Panc1 (cell line): Measurements from ENCODE around the gene MON1A. TPM values are rescaled to one million over a fixed set of nuclear protein-coding genes. Genes with fewer than 3 reads are reported as not detected.

ENCODE experiments used
- ATAC-seq: fragments of 200-7000 bp; cut with Tn5 transposase; 2 replicates; pipeline ENCODE4 v1.9.1; 2020; ENCODE audit warnings: mild to moderate bottlenecking, moderate library complexity
- BruUV-seq: library from RNA; stranded (reverse); fragments of 400-500 nt; replicated peaks from 2 replicates; lab custom pipeline; 2021; lab: Mats Ljungman, UMichigan
- CTCF ChIA-PET: fragments of 300-600 bp; sonication (Branson Sonifier 250); formaldehyde crosslinking; loops from one replicate; lab custom pipeline; 2022; ENCODE audit warnings: antibody characterized with exemption; lab: Charles Lee
- POLR2A ChIA-PET: fragments of 300-600 bp; sonication (Branson Sonifier 250); formaldehyde crosslinking; loops from one replicate; lab custom pipeline; 2022; ENCODE audit warnings: antibody characterized with exemption; lab: Charles Lee
- DNase-seq: peaks from one replicate; pipeline ENCODE4 v3.0.0-alpha.2; 2010; ENCODE audit warnings: low read depth, low spot score
- H3K27ac ChIP-seq: 2 replicates; pipeline ENCODE4 v1.5.1; 2011; ENCODE audit warnings: mild to moderate bottlenecking, low read length, inconsistent platforms
- H3K27me3 ChIP-seq: fragments of 200-500 bp; sonication (Bioruptor generic); 2 replicates; pipeline ENCODE4 v1.6.0; 2014; ENCODE audit warnings: low read length, inconsistent platforms; ENCODE audit not compliant: control insufficient read depth, insufficient read depth
- H3K36me3 ChIP-seq: fragments of 200-500 bp; sonication (Bioruptor generic); 2 replicates; pipeline ENCODE4 v1.5.1; 2014; ENCODE audit warnings: inconsistent platforms, mild to moderate bottlenecking, low read length, moderate library complexity; ENCODE audit not compliant: control insufficient read depth, insufficient read depth
- H3K4me1 ChIP-seq: 2 replicates; pipeline ENCODE4 v1.5.1; 2011; ENCODE audit warnings: inconsistent platforms, mild to moderate bottlenecking, low read length, moderate library complexity; ENCODE audit not compliant: control insufficient read depth, insufficient read depth
- H3K4me3 ChIP-seq, 2 experiments: 2 replicates each; pipeline ENCODE4 v1.5.1; 2011 to 2012; ENCODE audit warnings: low read depth in 2 of 2, low read length in 2 of 2, mild to moderate bottlenecking in 2 of 2, inconsistent platforms in 1 of 2, moderate library complexity in 1 of 2
- H3K9me3 ChIP-seq: fragments of 200-500 bp; sonication (Bioruptor generic); 2 replicates; pipeline ENCODE4 v1.5.1; 2014; ENCODE audit warnings: low read depth, mild to moderate bottlenecking, inconsistent platforms, low read length, moderate library complexity; ENCODE audit not compliant: control insufficient read depth, insufficient read depth
- CTCF ChIP-seq: fragments of 450-650 bp; IDR thresholded peaks from 2 replicates; pipeline ENCODE4 v1.5.1; 2017; ENCODE audit warnings: mild to moderate bottlenecking
- POLR2AphosphoS5 ChIP-seq: IDR thresholded peaks from 2 replicates; pipeline ENCODE4 v1.6.1; 2012; ENCODE audit warnings: mild to moderate bottlenecking, low read depth, low read length, moderate library complexity
- REST ChIP-seq, 2 experiments: IDR thresholded peaks; 2 replicates each; pipeline ENCODE4 v1.6.1; 2011 to 2012; ENCODE audit warnings: low read depth in 2 of 2, control low read depth in 1 of 2, low read length in 1 of 2, mild to moderate bottlenecking in 1 of 2, moderate library complexity in 1 of 2; ENCODE audit not compliant: insufficient read depth in 1 of 2
- SIN3A ChIP-seq: IDR thresholded peaks from 2 replicates; pipeline ENCODE4 v1.6.1; 2012; ENCODE audit warnings: low read depth, mild to moderate bottlenecking, low read length, moderate library complexity, borderline replicate concordance; ENCODE audit not compliant: insufficient read depth
- TCF7L2 ChIP-seq: IDR thresholded peaks from 2 replicates; pipeline ENCODE4 v1.6.1; 2011; ENCODE audit warnings: mild to moderate bottlenecking, low read depth, low read length, inconsistent platforms
- in situ Hi-C: cut with HindIII; loops from 2 replicates; pipeline ENCODE4 v1.10.0; 2016; ENCODE audit warnings: low sequenced_read_pairs, low pct_unique_long_range_greater_than_20kb
- intact Hi-C: fragments of 100-400 bp; cut with micrococcal nuclease; formaldehyde crosslinking; loops from one replicate; pipeline ENCODE4 v1.10.0; 2022; ENCODE audit not compliant: unreplicated experiment
- total RNA-seq: library from RNA; stranded (reverse); gene quantifications from one replicate; pipeline ENCODE4 v1.2.1, GENCODE V29; 2021; ENCODE audit not compliant: unreplicated experiment

MON1A gene
- total RNA-seq, 1 experiment from 2014 or later = 12.9 TPM

- no peak for DNase-seq
- peak within 1 kb of the TSS; percentile 46 to 62 for H3K4me3 ChIP-seq
- intact Hi-C loops (no loop called here), in situ Hi-C loops (no loop called here)
- CTCF ChIA-PET = interaction anchor here (0.5 to 0.7 kb wide), 3 partner anchors 51 to 1503 kb away, joined by 3 to 5 read pairs (median 3); no protein-coding TSS in a partner anchor
- H3K27me3 ChIP-seq = no peaks in the 10 kb centered on the region
- peak within 1 kb of the TSS; percentile 87 for H3K27ac ChIP-seq
- BruUV-seq = TSS peak; percentile 93
- H3K4me1 ChIP-seq = peaks cover 33% of the 10 kb centered on the region
- POLR2A ChIA-PET = no interaction called here
- peak; percentile 83 for ATAC-seq
- TF ChIP-seq TCF7L2 (no peak), POLR2AphosphoS5 (peak; percentile 79), SIN3A (no peak)
- H3K36me3 ChIP-seq = peaks cover 2% of the 10 kb centered on the region; the same call in 1 of the 2 replicates
- no peaks in the 10 kb centered on the region for H3K9me3 ChIP-seq
Measured at GRCh38 chr3:49903451-49904424, 25.9 kb downstream of the MON1A start, which contains the start of gene MST1R. Gene MST1R, minus strand, starts transcription at chr3:49903873. Its CDS starts 264 bp downstream, at chr3:49903609.

GRCh38 chr3:49902511-49903345, 26.9 kb downstream of the MON1A start:
- POLR2A ChIA-PET = interaction anchor here (0.7 kb wide), 1 partner anchor 103 kb away, joined by 4 read pairs; no protein-coding TSS in a partner anchor

More at GRCh38 chr3:49902511-49903345, 26.9 kb downstream of the MON1A start:
- TF ChIP-seq SIN3A (no peak), POLR2AphosphoS5 (no peak), REST (IDR thresholded peaks at IDR 0.05; ENCODE audit: insufficient read depth in 1 of 2, low read depth in 2 of 2, low read length in 1 of 2) (no peak), TCF7L2 (no peak), CTCF (no peak)
- Histone ChIP-seq H3K27ac (peak overlapping the region; percentile 87), H3K27me3 (no peaks in the 10 kb centered on the region), H3K4me3 (peak overlapping the region; percentile 46 to 62), H3K9me3 (no peaks in the 10 kb centered on the region), H3K36me3 (peaks cover 2% of the 10 kb centered on the region; the same call in 1 of the 2 replicates), H3K4me1 (peaks cover 33% of the 10 kb centered on the region)
- CTCF ChIA-PET = no interaction called here
- no peak for DNase-seq
- peak; percentile 3; the same call in 1 of the 2 replicates for ATAC-seq
- intact Hi-C loops = no loop called here
- BruUV-seq = no TSS peak
- in situ Hi-C loops = no loop called here
